ENCODE results near the gene FLT3LG. TPM values are rescaled to one million over a fixed set of nuclear protein-coding genes. Genes with fewer than 3 reads are reported as not detected.
A peak's percentile ranks its signal among the peaks of the same experiment; 100 is the strongest.

The FLT3LG gene
- total and polyA plus RNA-seq, 2 of the 8 experiments (the other 6 are each of a cell fraction or from before 2014, with no cell fraction given): 1.6 to 3.2 TPM

DNA sequence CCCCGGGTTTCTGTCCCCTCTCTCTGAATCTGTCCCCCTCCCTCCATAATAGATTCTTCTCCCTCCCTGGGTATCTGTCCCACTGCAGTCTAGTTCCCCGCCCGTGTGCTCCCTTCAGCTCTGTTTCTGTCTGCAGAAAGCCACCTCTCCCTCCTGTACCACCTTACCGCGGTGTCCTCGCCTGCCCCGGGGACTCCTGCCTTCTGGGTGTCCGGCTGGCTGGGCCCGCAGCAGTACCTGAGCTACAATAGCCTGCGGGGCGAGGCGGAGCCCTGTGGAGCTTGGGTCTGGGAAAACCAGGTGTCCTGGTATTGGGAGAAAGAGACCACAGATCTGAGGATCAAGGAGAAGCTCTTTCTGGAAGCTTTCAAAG, 39.7 kb downstream of the FLT3LG start:
- Histone ChIP-seq H4K91ac (replicated peaks; ENCODE audit: insufficient read length, low read length) (no peak overlapping the region), H4K8ac (ENCODE audit: extremely low read depth, insufficient read depth, low read length) (no peak overlapping the region), H3K14ac (ENCODE audit: insufficient read length) (no peak overlapping the region), H3K4ac (replicated peaks; ENCODE audit: insufficient read length, low read depth, low read length) (no peak overlapping the region), H3K4me3 (ENCODE audit: extremely low read depth in 1 of 4, insufficient read depth in 2 of 4, low read depth in 3 of 4, low read length in 4 of 4) (peak overlapping the region; percentile 66 to 93 (median 75); a peak in 7 of 8 replicates), H2BK12ac (ENCODE audit: low read depth, low read length) (no peak overlapping the region), H4K20me1 (replicated peaks in 1 of 2; ENCODE audit: control insufficient read depth in 1 of 2, insufficient read depth in 2 of 2, low read length in 2 of 2) (no peaks in the 10 kb centered on the region), H3K18ac (ENCODE audit: extremely low read depth, low read length) (no peak overlapping the region), H3K9me3 (ENCODE audit: insufficient read depth in 2 of 2, low read depth in 1 of 2, low read length in 1 of 2) (no peaks in the 10 kb centered on the region), H4K5ac (ENCODE audit: insufficient read length, low read depth, low read length) (no peak overlapping the region), H3K56ac (replicated peaks; ENCODE audit: insufficient read length, low read depth, low read length) (no peak overlapping the region), H3K27ac (ENCODE audit: low read depth, low read length) (no peak overlapping the region), H3K4me1 (replicated peaks in 1 of 4; ENCODE audit: control insufficient read depth in 3 of 4, insufficient read depth in 4 of 4, low read length in 3 of 4) (peaks cover 0 to 9% (median 8%) of the 10 kb centered on the region in 4 experiments; a peak in 5 of 7 replicates), H3K4me2 (ENCODE audit: insufficient read depth in 1 of 2, low read depth in 2 of 2, low read length in 2 of 2) (peak overlapping the region; percentile 67 to 88), H3K79me2 (ENCODE audit: control insufficient read depth in 1 of 2, insufficient read depth in 2 of 2, low read length in 2 of 2) (peaks cover 0 to 5% of the 10 kb centered on the region in 2 experiments; a peak in 1 of 4 replicates), H2BK5ac (ENCODE audit: low read depth, low read length) (peak overlapping the region; percentile 71; the same call in 1 of the 2 replicates), H3K36me3 (ENCODE audit: control insufficient read depth in 2 of 4, insufficient read depth in 4 of 4, low read length in 3 of 4) (peaks cover 0 to 4% (median 0%) of the 10 kb centered on the region in 4 experiments; a peak in 3 of 8 replicates), H2BK15ac (ENCODE audit: low read length) (no peak overlapping the region), H2AK5ac (ENCODE audit: low read depth, low read length) (no peak overlapping the region), H2BK120ac (replicated peaks; ENCODE audit: low read depth, low read length) (no peak overlapping the region), H3K23ac (ENCODE audit: insufficient read length) (no peak overlapping the region), H3K9ac (replicated peaks in 1 of 4; ENCODE audit: extremely low read depth in 1 of 4, low read depth in 3 of 4, low read length in 3 of 4) (peak overlapping the region in 1 of 4 experiments; percentile 18; a peak in 1 of 7 replicates), H3K27me3 (replicated peaks in 1 of 4; ENCODE audit: control insufficient read depth in 3 of 4, extremely low read depth in 1 of 4, insufficient read depth in 3 of 4, low read length in 3 of 4) (no peaks in the 10 kb centered on the region; a peak in 1 of 7 replicates), H2AFZ (ENCODE audit: low read length) (no peak overlapping the region), H3K79me1 (ENCODE audit: low read depth, low read length) (peaks cover 3% of the 10 kb centered on the region; the same call in 1 of the 2 replicates), H3K23me2 (ENCODE audit: low read depth, low read length) (peaks cover 7% of the 10 kb centered on the region; the same call in 1 of the 2 replicates), H2BK20ac (ENCODE audit: low read length) (no peak overlapping the region)
- FAIRE-seq (no peak), DNase-seq (ENCODE audit: low read depth in 1 of 2, low spot score in 2 of 2) (peak in 1 of 2 experiments; percentile 52)
- no peak for TF ChIP-seq TAF1 (IDR thresholded peaks at IDR 0.05; ENCODE audit: low read depth, low read length)
- TF ChIP-seq HDAC2 (IDR thresholded peaks at IDR 0.05; ENCODE audit: borderline replicate concordance in 1 of 2, low read depth in 2 of 2, low read length in 2 of 2): 0 out of 4 replicates have a peak, but pooled peaks of 1 of the 2 experiments have one; percentile 3
- ChIA-PET CTCF (ENCODE audit: partially characterized antibody) (interaction anchor here (1.0 to 2.2 kb wide), 11 partner anchors 9 to 56 kb away, joined by 3 to 17 read pairs (median 4); partner anchors contain the start of gene RCN3), POLR2A (ENCODE audit: partially characterized antibody) (interaction anchor here (0.6 to 3.5 kb wide), 13 partner anchors 10 to 122 kb away, joined by 3 to 20 read pairs (median 5); partner anchors contain the start of genes RCN3 and RPL13A)
- 68% methylated on average over 11 of the region's 12 CpGs; no CpG with 5 or more reads in 1 of the 2 experiments for WGBS, 2 experiments (ENCODE audit: extremely low coverage in 1 of 2, insufficient coverage in 1 of 2, insufficient read length in 1 of 2, insufficient replicate concordance in 2 of 2, low coverage in 1 of 2, low lambda C conversion rate in 2 of 2, missing lambda C conversion rate in 1 of 2)

Data from H1 (cell line).